Measurements from ENCODE around the gene TINCR. TPM values are rescaled to one million over a fixed set of nuclear protein-coding genes. Genes with fewer than 3 reads are reported as not detected.
"Not testable (repeated sequence)": the region's sequence is repeated elsewhere in the genome, so short reads cannot be mapped to it uniquely, and the experiment has no call there.

TINCR gene
- polyA plus RNA-seq, 1 donor, result 0.86 TPM

- DNase-seq, result no peak
These were observed 9.6 kb downstream of the TINCR start for GRCh38 chr19:5558101-5558621.

- DNase-seq, result no peak
These were observed 10.1 kb downstream of the TINCR start for GRCh38 chr19:5557691-5558090.

DNA sequence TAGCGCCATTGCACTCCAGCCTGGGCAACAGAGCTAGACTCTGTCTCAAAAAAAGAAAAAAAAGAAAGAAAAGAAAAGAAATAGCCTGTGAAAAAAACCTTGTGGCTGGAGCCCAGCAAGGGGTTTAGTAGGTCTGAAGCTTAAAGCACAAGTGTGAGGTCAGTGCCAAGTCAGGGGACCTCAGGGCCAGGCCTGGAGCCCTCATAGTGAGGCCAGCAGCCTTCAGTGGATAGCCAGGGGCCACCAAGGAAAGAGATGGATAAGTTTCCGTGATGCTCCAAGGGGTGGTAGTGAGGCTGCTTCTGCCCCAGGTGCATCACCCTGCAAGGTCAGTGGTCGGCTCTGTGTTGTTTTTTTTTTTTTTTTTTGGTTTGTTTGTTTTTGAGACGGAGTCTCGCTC, 12.9 kb downstream of the TINCR start:
- DNase-seq, result no peak

- no peak for DNase-seq
These were observed 13.9 kb downstream of the TINCR start for GRCh38 chr19:5553892-5554291.

DNA sequence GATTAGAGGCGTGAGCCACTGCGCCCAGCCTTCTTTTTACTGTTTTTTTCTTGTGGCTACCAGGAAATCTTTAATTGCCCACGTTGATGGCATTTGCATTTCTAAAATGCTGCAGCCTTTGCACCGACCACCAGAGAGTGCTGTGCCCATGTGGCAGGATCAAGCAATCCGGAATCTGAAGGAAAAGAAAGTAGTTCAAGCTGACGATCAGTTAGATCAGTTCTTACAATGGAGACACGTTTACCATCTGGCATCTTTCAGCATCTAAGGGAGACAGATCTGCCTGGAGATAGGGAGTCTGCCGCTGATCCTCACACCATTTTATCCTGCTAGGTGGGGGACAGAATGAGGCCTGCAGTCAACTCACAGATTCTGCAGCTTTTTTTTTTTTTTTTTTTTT, 19.9 kb downstream of the TINCR start:
- DNase-seq, result no peak

GRCh38 chr19:5545984-5546383, 21.8 kb downstream of the TINCR start:
- DNase-seq, result no peak

DNA sequence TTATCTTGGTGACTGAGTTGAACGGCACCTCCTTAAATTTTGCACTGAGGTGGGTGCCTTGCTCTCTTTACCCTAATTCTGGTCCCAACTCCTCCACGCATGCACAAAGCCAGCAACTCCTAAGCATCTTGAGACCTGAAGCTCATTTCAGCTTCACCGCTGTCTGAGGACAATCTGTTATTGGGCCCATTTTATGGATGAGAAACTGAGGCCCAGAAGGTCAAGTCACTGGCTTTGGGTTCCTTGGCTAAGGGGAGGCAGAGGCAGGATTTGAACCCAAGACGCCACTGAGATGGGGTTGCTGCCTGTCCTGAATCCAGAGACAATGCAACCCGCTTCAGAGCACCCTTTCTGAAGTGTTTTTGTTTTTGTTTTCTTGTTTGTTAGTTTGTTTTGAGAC, 22.7 kb downstream of the TINCR start:
- no peak for DNase-seq

- no peak for DNase-seq
These were observed 25.1 kb downstream of the TINCR start for GRCh38 chr19:5542665-5543064.

GRCh38 chr19:5541456-5541855, 26.3 kb downstream of the TINCR start:
- DNase-seq, result no peak

GRCh38 chr19:5540208-5540607, 27.5 kb downstream of the TINCR start:
- no peak for DNase-seq

DNA sequence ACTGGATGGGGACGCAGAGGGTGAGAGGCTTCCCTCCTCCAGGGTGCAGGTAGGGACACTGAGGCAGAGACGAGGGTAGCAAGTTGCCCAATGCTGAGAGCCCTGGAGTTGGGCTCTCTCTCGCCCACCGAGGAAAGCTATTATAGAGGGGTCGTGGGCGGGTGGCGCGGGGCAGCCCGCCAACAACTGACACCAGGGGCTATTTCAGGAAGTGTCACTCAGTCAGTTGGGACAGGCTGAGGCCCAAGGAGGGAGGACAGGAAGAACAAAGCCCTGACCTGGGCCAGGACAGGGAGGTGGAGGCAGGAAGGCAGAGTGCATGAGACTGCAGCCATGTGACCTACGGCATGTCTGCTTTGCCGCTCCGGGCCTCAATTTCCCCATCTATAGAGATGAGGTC, 29.9 kb downstream of the TINCR start:
- no peak for DNase-seq

GRCh38 chr19:5536982-5537579, 30.7 kb downstream of the TINCR start:
- not testable (repeated sequence) for DNase-seq

- DNase-seq, result peak; percentile 69
These were observed 31.3 kb downstream of the TINCR start for GRCh38 chr19:5536337-5536894.

DNA sequence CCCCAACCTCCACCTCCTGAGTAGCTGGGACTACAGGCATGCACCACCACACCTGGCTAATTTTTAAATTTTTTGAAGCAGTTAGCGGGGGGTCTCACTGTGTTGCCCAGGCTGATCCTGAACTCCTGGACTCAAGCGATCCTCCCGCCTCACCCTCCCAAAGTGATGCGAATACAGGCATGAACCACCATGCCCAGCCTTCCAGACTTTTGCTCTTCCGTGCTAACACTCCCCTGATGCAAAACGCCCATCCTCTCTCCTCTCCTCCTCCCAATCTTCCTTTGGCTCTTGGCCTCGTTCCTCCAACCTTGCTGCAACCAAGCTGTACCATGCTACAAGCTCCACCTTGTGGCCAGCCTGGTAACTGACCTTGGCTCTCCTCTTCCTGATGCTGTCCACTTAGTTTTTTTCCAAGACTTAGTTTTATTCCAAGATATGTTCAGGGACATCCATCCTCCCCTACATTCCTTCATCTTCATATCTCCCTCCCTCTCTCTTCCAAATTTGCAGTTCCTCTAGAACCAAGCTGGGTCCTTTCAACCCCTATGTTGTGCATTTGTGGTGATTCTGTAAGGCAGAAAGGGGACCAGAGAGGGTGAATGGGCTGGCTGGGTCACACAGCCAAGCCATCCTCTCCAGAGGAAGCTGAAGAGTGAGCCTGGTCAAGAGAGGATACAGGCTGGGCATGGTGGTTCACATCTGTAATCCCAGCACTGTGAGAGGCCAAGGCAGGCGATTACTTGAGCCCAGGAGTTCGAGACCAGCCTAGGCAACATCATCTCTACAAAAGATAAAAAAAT, 32.8 kb downstream of the TINCR start:
- DNase-seq, result no peak

GRCh38 chr19:5533257-5533656, 34.5 kb downstream of the TINCR start:
- DNase-seq, result no peak

- DNase-seq, result no peak
These were observed 37.1 kb downstream of the TINCR start for GRCh38 chr19:5530701-5531100.

DNA sequence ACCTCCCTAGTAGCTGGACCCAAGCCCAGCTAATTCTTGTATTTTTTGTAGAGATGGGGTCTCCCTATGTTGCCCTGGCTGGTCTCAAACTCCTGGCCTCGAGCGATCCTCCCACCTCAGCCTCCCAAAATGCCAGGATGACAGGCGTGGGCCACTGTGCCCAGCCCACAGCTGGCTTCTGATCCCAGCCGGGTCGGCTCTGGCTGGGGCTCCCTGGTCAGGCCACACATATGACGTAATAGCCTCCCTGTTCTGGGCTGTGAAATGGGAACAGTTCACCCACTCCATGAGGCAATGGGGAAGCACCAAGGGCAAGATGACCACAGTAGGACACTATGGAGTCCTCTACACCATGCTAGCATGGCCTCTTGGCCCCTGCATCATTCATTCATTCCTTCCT, 41.1 kb downstream of the TINCR start:
- no peak for DNase-seq

DNA sequence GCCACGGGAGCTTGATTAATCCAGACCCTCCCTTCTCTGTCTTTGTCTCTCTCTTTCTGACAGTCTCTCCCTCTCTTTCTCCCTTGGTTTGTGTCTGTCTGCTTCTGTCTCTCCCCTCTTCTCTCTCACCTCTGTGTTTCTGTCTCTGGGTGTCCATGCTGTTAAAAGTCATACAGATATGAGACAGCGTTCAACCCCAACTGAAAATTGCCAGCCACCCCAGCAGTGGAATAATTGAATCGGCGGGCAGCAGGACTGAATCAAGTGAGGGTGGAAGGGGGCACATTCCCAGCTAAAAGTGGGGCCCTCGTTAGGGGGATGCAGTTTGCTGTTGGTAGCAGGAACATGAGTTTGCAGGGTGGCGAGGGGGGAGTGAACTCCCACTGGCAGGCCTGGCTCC, 43.7 kb downstream of the TINCR start:
- DNase-seq, result no peak

- DNase-seq, result no peak
These were observed 45.6 kb downstream of the TINCR start for GRCh38 chr19:5522106-5522505.

DNA sequence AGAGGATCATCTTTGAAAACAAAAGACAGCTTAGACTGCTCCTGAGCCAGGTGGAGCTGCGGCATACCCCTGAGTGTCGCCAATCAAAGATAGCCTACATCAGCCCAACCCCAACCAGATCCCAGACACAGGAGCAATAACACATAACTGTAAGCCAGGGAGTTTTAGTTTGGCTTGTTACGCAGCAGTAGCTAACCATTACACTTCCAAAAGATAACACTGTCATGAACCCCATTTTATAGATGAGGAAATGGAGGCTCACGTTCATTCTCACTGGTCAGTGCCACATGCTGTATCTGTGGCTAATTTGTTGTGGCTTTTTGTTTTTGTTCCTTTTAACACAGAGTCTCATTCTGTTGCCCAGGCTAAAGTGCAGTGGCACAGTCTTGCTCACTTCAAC, 47.3 kb downstream of the TINCR start:
- no peak for DNase-seq

DNA sequence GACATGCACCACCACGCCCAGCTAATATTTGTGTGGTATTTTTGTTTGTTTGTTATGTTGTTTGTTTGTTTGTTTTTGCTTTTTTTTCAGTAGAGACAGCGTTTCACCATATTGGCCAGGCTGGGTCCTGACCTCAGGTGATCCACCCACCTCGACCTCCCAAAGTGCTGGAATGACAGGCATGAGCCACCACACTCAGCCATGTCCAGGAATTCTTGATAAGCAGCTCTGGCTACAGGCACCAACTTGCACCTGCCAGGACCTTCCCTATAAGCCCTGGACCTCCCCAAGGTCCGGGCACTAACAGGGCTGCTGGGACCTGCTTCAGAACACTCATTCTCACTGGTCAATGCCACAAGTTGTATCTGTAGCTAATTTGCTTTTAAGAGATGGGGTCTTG, 48.7 kb downstream of the TINCR start:
- no peak for DNase-seq

DNA sequence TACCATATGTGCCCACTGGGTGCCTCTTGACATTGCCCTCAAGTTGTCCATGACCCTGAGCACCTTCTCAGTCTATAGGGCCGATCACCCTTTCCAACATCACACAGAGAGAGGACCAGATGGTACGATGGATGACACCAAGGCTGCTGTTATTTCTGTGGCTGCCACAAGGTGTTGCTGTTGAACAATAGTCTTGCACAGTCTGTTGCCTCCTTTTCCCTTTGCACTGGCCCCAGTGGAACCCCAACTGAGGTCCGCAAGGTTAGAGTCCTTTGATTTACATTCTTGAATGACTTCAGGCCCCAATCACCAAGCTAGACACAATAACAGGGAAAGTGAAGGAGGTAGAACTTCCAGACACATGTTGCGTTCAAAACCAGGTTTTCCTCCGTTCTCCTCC, 52.0 kb downstream of the TINCR start:
- no peak for DNase-seq

DNA sequence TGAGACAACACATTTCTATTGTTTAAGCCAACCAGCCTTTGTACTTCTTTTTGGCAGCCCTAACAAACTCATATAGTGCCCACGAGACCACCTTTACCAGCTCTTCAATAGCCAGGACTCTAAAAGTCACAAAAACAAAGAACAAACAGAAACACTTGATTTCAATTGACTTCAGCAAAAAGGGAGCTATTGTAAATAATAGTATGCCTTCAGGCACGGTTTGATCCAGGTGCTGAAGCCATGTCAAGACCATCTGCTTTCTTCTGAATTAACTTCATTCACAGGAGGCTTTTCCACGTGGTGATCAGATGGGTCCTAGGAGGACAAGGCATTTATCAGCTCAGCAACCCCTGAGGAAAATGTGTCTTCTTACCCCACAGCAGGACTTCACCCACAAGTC, 53.8 kb downstream of the TINCR start:
- DNase-seq, result no peak

GRCh38 chr19:5512715-5513114, 55.0 kb downstream of the TINCR start:
- no peak for DNase-seq

Measured in hindlimb muscle (tissue), 1 donor.